Upper lobe of left lung (tissue), 6 donors: ENCODE measurements around the gene FIBP. TPM values are rescaled to one million over a fixed set of nuclear protein-coding genes. Genes with fewer than 3 reads are reported as not detected.

Experiments
- ATAC-seq, 2 donors: fragments of 200-7000 bp; cut with Tn5 transposase; one replicate each; pipeline ENCODE4 v1.9.1; 2022; ENCODE audit warnings: mild to moderate bottlenecking in 2 of 2, moderate library complexity in 2 of 2; ENCODE audit not compliant: low FRiP score in 2 of 2
- DNase-seq, 2 donors: peaks; one replicate each; pipeline ENCODE4 v3.0.0-alpha.2; 2019 to 2020
- H3K27ac ChIP-seq, 4 donors: fragments of 200-600 bp; sonication (generic); one replicate each; pipeline ENCODE4 v1.5.1; 2016 to 2019
- H3K27me3 ChIP-seq, 4 donors: fragments of 200-600 bp; sonication (generic); one replicate each; pipeline ENCODE4 v1.5.1; 2017 to 2019
- H3K36me3 ChIP-seq, 4 donors: fragments of 200-600 bp; sonication (generic); one replicate each; pipeline ENCODE4 v1.5.1; 2016 to 2019
- H3K4me1 ChIP-seq, 4 donors: fragments of 200-600 bp; sonication (generic); one replicate each; pipeline ENCODE4 v1.5.1; 2018 to 2019
- H3K4me3 ChIP-seq, 4 donors: fragments of 200-600 bp; sonication (generic); one replicate each; pipeline ENCODE4 v1.5.1; 2017 to 2019; ENCODE audit warnings: mild to moderate bottlenecking in 2 of 4, moderate library complexity in 1 of 4
- H3K9me3 ChIP-seq, 4 donors: fragments of 200-600 bp; sonication (generic); one replicate each; pipeline ENCODE4 v1.5.1; 2018 to 2019
- CTCF ChIP-seq, 6 experiments: fragments of 450-650 bp in 4 of 6; fragments of 200-600 bp in 2 of 6; sonication (generic) in 2 of 6; IDR thresholded peaks; one replicate each; pipeline ENCODE4 v1.5.1; 2016 to 2019; ENCODE audit warnings: antibody characterized with exemption in 6 of 6
- EP300 ChIP-seq, 4 donors: sonication (generic); formaldehyde crosslinking; IDR thresholded peaks; one replicate each; pipeline ENCODE4 v1.5.1; 2017; ENCODE audit warnings: antibody characterized with exemption in 4 of 4, control low read depth in 2 of 4
- POLR2A ChIP-seq, 4 donors: fragments of 450-650 bp; IDR thresholded peaks; one replicate each; pipeline ENCODE4 v1.5.1; 2016 to 2017; ENCODE audit warnings: antibody characterized with exemption in 4 of 4, mild to moderate bottlenecking in 2 of 4
- POLR2AphosphoS5 ChIP-seq, 2 donors: sonication (generic); formaldehyde crosslinking; IDR thresholded peaks; one replicate each; pipeline ENCODE4 v1.5.1; 2017; ENCODE audit warnings: antibody characterized with exemption in 2 of 2
- WGBS, 2 donors: methylation state at CpG; one replicate each; pipeline ENCODE4 v1.1.5; 2017 to 2018; 5-methylcytosine and 5-hydroxymethylcytosine counted together
- total RNA-seq, 6 donors: library from RNA; depleted of rRNA in 4 of 6; stranded (reverse); fragments of >200 nt in 4 of 6; gene quantifications; one replicate each; pipeline versions ENCODE4 v1.1.0 to v1.2.1, GENCODE V29; 2016 to 2021
- donor health status: DM: no; HTN: no; CAD: no; lungs with moderate emphysema.
- donor health status: DM: no; HTN: yes; CAD: no; lungs with severe emphysema.

The FIBP gene
- total RNA-seq, 6 donors from 2014 or later = 46.8 to 77.7 (median 57.0) TPM

- ATAC-seq = peak in 1 of 2 donors; percentile 27
- H3K27ac ChIP-seq = no peak overlapping the region
These were observed 43.7 kb upstream of the FIBP start for GRCh38 chr11:65931773-65932557.

GRCh38 chr11:65928667-65929066, 40.4 kb upstream of the FIBP start:
- peaks cover 0 to 9% (median 5%) of the 10 kb centered on the region in 4 donors for H3K4me1 ChIP-seq
- ATAC-seq (no peak), DNase-seq (no peak)
- H3K36me3 ChIP-seq = peaks cover 0 to 2% (median 0%) of the 10 kb centered on the region in 4 donors
- no peaks in the 10 kb centered on the region for H3K27me3 ChIP-seq
- no peak overlapping the region for H3K4me3 ChIP-seq
- TF ChIP-seq POLR2A (IDR thresholded peaks at IDR 0.05) (no peak), EP300 (IDR thresholded peaks at IDR 0.05) (no peak), CTCF (IDR thresholded peaks at IDR 0.05) (no peak), POLR2AphosphoS5 (IDR thresholded peaks at IDR 0.05) (no peak)
- no peaks in the 10 kb centered on the region for H3K9me3 ChIP-seq
- peak overlapping the region in 2 of 4 donors; percentile 9 to 76 for H3K27ac ChIP-seq
- 53 to 70% methylated on average over 6 of the region's 6 CpGs for WGBS, 2 donors

More at GRCh38 chr11:65931773-65932557, 43.7 kb upstream of the FIBP start:
- H3K4me3 ChIP-seq = no peak overlapping the region
- no peaks in the 10 kb centered on the region for H3K36me3 ChIP-seq
- no peaks in the 10 kb centered on the region for H3K27me3 ChIP-seq
- no peak for DNase-seq
- H3K4me1 ChIP-seq = peaks cover 0 to 9% (median 5%) of the 10 kb centered on the region in 4 donors
- TF ChIP-seq POLR2A (IDR thresholded peaks at IDR 0.05) (no peak), POLR2AphosphoS5 (IDR thresholded peaks at IDR 0.05) (no peak), EP300 (IDR thresholded peaks at IDR 0.05) (no peak), CTCF (IDR thresholded peaks at IDR 0.05) (no peak)
- H3K9me3 ChIP-seq = no peaks in the 10 kb centered on the region
- 58 to 64% methylated on average over 12 to 13 of the region's 13 CpGs for WGBS, 2 donors

- DNase-seq (peak in 1 of 2 donors; percentile 57), ATAC-seq (peak in 1 of 2 donors; percentile 67)
- Histone ChIP-seq H3K27me3 (no peaks in the 10 kb centered on the region), H3K4me1 (peaks cover 0 to 9% (median 5%) of the 10 kb centered on the region in 4 donors), H3K9me3 (no peaks in the 10 kb centered on the region), H3K4me3 (peak overlapping the region in 3 of 4 donors; percentile 6 to 31 (median 13)), H3K27ac (peak overlapping the region; percentile 52 to 76 (median 66)), H3K36me3 (peaks cover 0 to 9% (median 6%) of the 10 kb centered on the region in 4 donors)
- WGBS, 2 donors = 36 to 45% methylated on average over 9 of the region's 9 CpGs
- TF ChIP-seq POLR2AphosphoS5 (IDR thresholded peaks at IDR 0.05) = no peak
- TF ChIP-seq CTCF (IDR thresholded peaks at IDR 0.05) = no peak
- no peak for TF ChIP-seq POLR2A (IDR thresholded peaks at IDR 0.05)
These were observed 39.7 kb upstream of the FIBP start for GRCh38 chr11:65927904-65928397.

- ATAC-seq (no peak), DNase-seq (no peak)
- Histone ChIP-seq H3K27ac (no peak overlapping the region), H3K27me3 (no peaks in the 10 kb centered on the region), H3K4me3 (no peak overlapping the region), H3K4me1 (peaks cover 8 to 20% (median 14%) of the 10 kb centered on the region in 4 donors), H3K9me3 (no peaks in the 10 kb centered on the region), H3K36me3 (peaks cover 0 to 21% (median 11%) of the 10 kb centered on the region in 4 donors)
- TF ChIP-seq POLR2A (IDR thresholded peaks at IDR 0.05) = no peak
- no peak for TF ChIP-seq EP300 (IDR thresholded peaks at IDR 0.05)
- no peak for TF ChIP-seq POLR2AphosphoS5 (IDR thresholded peaks at IDR 0.05)
- TF ChIP-seq CTCF (IDR thresholded peaks at IDR 0.05) = no peak
- WGBS, 2 donors = 73 to 84% methylated on average over 2 of the region's 2 CpGs
These were observed 37.1 kb upstream of the FIBP start for GRCh38 chr11:65925397-65925796.
